IMR-90 (cell line): Measurements from ENCODE around the gene ABHD6. TPM values are rescaled to one million over a fixed set of nuclear protein-coding genes. Genes with fewer than 3 reads are reported as not detected.

Experiments
- ATAC-seq: fragments of 200-7000 bp; cut with Tn5 transposase; 2 replicates; pipeline ENCODE4 v1.9.1; 2020; ENCODE audit warnings: low read depth, mild to moderate bottlenecking, moderate library complexity
- BruUV-seq: library from RNA; stranded (reverse); fragments of 400-500 nt; replicated peaks from 2 replicates; lab custom pipeline; 2021; lab: Mats Ljungman, UMichigan
- CTCF ChIA-PET: fragments of 300-600 bp; formaldehyde crosslinking; extraction: SDS; loops from one replicate; lab custom pipeline; 2021; ENCODE audit warnings: antibody characterized with exemption; lab: Yijun Ruan, JAX
- POLR2A ChIA-PET: fragments of 300-600 bp; sonication (Branson Sonifier 250); formaldehyde crosslinking; loops from one replicate; lab custom pipeline; 2022; ENCODE audit warnings: antibody characterized with exemption; ENCODE audit not compliant: unreplicated experiment; lab: Charles Lee
- DNase-seq: peaks from one replicate; pipeline ENCODE4 v3.0.0; 2013
- H2AFZ ChIP-seq: replicated peaks from 2 replicates; pipeline ENCODE3; 2013; ENCODE audit warnings: low read length, mild to moderate bottlenecking; ENCODE audit not compliant: poor library complexity
- H2AK5ac ChIP-seq: 2 replicates; pipeline ENCODE4 v1.6.1; 2013; ENCODE audit warnings: low read depth, low read length, inconsistent platforms
- H2AK9ac ChIP-seq: replicated peaks from 2 replicates; pipeline ENCODE3; 2013; ENCODE audit warnings: mild to moderate bottlenecking, low read depth, low read length, moderate library complexity; ENCODE audit not compliant: poor library complexity
- H2BK120ac ChIP-seq: 2 replicates; pipeline ENCODE4 v1.6.1; 2013; ENCODE audit warnings: low read depth, low read length, inconsistent platforms
- H2BK15ac ChIP-seq: 3 replicates; pipeline ENCODE4 v1.6.1; 2013; ENCODE audit warnings: low read depth, low read length, inconsistent platforms
- H2BK20ac ChIP-seq: 2 replicates; pipeline ENCODE4 v1.6.1; 2013; ENCODE audit warnings: low read depth, mild to moderate bottlenecking, inconsistent platforms, low read length, moderate library complexity
- H2BK5ac ChIP-seq: 2 replicates; pipeline ENCODE4 v1.6.1; 2013; ENCODE audit warnings: mild to moderate bottlenecking, low read depth, low read length, inconsistent platforms; ENCODE audit not compliant: poor library complexity, severe bottlenecking
- H3K14ac ChIP-seq: replicated peaks from 2 replicates; pipeline ENCODE4 v1.6.1; 2013; ENCODE audit warnings: low read depth, low read length, inconsistent platforms
- H3K18ac ChIP-seq: 2 replicates; pipeline ENCODE4 v1.6.1; 2013; ENCODE audit warnings: low read depth, low read length, control low read depth
- H3K23ac ChIP-seq: 2 replicates; pipeline ENCODE4 v1.6.1; 2013; ENCODE audit warnings: low read depth, low read length, inconsistent platforms
- H3K27ac ChIP-seq: 2 replicates; pipeline ENCODE4 v1.5.1; 2013; ENCODE audit warnings: mild to moderate bottlenecking, control low read depth, low read length; ENCODE audit not compliant: insufficient read depth
- H3K27me3 ChIP-seq: 2 replicates; pipeline ENCODE4 v1.6.1; 2013; ENCODE audit warnings: low read length; ENCODE audit not compliant: control insufficient read depth, insufficient read depth
- H3K36me3 ChIP-seq: 2 replicates; pipeline ENCODE4 v1.6.1; 2013; ENCODE audit warnings: low read length, mixed read lengths; ENCODE audit not compliant: control insufficient read depth, insufficient read depth
- H3K4ac ChIP-seq: 2 replicates; pipeline ENCODE4 v1.6.1; 2013; ENCODE audit warnings: low read depth, low read length, inconsistent platforms
- H3K4me1 ChIP-seq: 2 replicates; pipeline ENCODE4 v1.6.1; 2013; ENCODE audit warnings: low read length, mixed read lengths; ENCODE audit not compliant: control insufficient read depth, insufficient read depth
- H3K4me2 ChIP-seq: 2 replicates; pipeline ENCODE4 v1.6.1; 2013; ENCODE audit warnings: low read depth, mild to moderate bottlenecking, control low read depth, low read length, moderate library complexity
- H3K4me3 ChIP-seq: 2 replicates; pipeline ENCODE4 v1.5.1; 2013; ENCODE audit warnings: low read depth, mild to moderate bottlenecking, control low read depth, low read length, moderate library complexity; ENCODE audit not compliant: insufficient read depth
- H3K56ac ChIP-seq: 2 replicates; pipeline ENCODE4 v1.6.1; 2013; ENCODE audit warnings: low read length, inconsistent platforms; ENCODE audit not compliant: insufficient read depth; ENCODE audit errors: extremely low read depth
- H3K79me1 ChIP-seq, 2 experiments: 2 replicates each; pipeline ENCODE4 v1.6.1; 2013; ENCODE audit warnings: low read length in 2 of 2, inconsistent platforms in 1 of 2, low read depth in 1 of 2
- H3K9ac ChIP-seq: 2 replicates; pipeline ENCODE4 v1.6.1; 2013; ENCODE audit warnings: low read depth, low read length, control low read depth
- H3K9me1 ChIP-seq: 2 replicates; pipeline ENCODE4 v1.6.1; 2013; ENCODE audit warnings: low read length, inconsistent platforms; ENCODE audit not compliant: insufficient read depth
- H3K9me3 ChIP-seq: 2 replicates; pipeline ENCODE4 v1.6.1; 2013; ENCODE audit warnings: low read length; ENCODE audit not compliant: control insufficient read depth, insufficient read depth
- H4K20me1 ChIP-seq: 2 replicates; pipeline ENCODE4 v1.6.1; 2013; ENCODE audit warnings: low read length, inconsistent platforms; ENCODE audit not compliant: insufficient read depth
- H4K5ac ChIP-seq: 2 replicates; pipeline ENCODE4 v1.6.1; 2013; ENCODE audit warnings: mild to moderate bottlenecking, low read depth, low read length, control low read depth
- H4K8ac ChIP-seq, 2 experiments: 2 replicates each; pipeline ENCODE4 v1.6.1; 2013; ENCODE audit warnings: low read depth in 2 of 2, low read length in 2 of 2, control low read depth in 1 of 2, inconsistent platforms in 1 of 2
- H4K91ac ChIP-seq: 2 replicates; pipeline ENCODE4 v1.6.1; 2013; ENCODE audit warnings: low read depth, low read length, inconsistent platforms; ENCODE audit not compliant: insufficient read depth
- FOS ChIP-seq: fragments of 150-350 bp; IDR thresholded peaks from 2 replicates; pipeline ENCODE4 v1.6.1; 2016; ENCODE audit warnings: low read depth, low read length
- MAFK ChIP-seq: IDR thresholded peaks from 2 replicates; pipeline ENCODE4 v1.6.1; 2012; ENCODE audit warnings: low read depth, low read length, improper control_type of control experiment
- RCOR1 ChIP-seq: IDR thresholded peaks from 2 replicates; pipeline ENCODE4 v1.6.1; 2012; ENCODE audit warnings: mild to moderate bottlenecking, low read length, improper control_type of control experiment; ENCODE audit not compliant: insufficient replicate concordance
- SMC3 ChIP-seq: fragments of 150-350 bp; IDR thresholded peaks from 2 replicates; pipeline ENCODE4 v1.6.1; 2016; ENCODE audit warnings: low read depth, mild to moderate bottlenecking, antibody characterized with exemption, low read length, moderate library complexity
- WGBS, 2 experiments: methylation state at CpG; one replicate each; pipeline versions ENCODE4 v1.1.5 to v1.1.7; 2013; ENCODE audit warnings: missing lambda C conversion rate in 2 of 2; ENCODE audit not compliant: insufficient read length in 1 of 2; ENCODE audit errors: extremely low coverage in 2 of 2; 5-methylcytosine and 5-hydroxymethylcytosine counted together
- dilution Hi-C: fragments of 300-500 bp; cut with HindIII; formaldehyde crosslinking; loops from one replicate; pipeline ENCODE4 v1.14.3; 2018; ENCODE audit warnings: low sequenced_read_pairs; ENCODE audit not compliant: unreplicated experiment
- in situ Hi-C: fragments of 300-500 bp; cut with MboI; formaldehyde crosslinking; loops from 3 replicates; pipeline ENCODE4 v1.14.3; 2019; ENCODE audit warnings: low sequenced_read_pairs, inconsistent platforms, mixed read lengths
- intact Hi-C: fragments of 100-400 bp; cut with micrococcal nuclease; formaldehyde crosslinking; loops from 2 replicates; pipeline ENCODE4 v1.10.0; 2022
- polyA plus RNA-seq, 3 experiments: library from polyadenylated mRNA; depleted of rRNA; stranded (reverse); fragments of >200 nt; gene quantifications; 2 replicates each; pipeline ENCODE4 v1.2.3, GENCODE V29; 2012; ENCODE audit warnings: low replicate concordance in 1 of 3
- total RNA-seq: library from RNA; depleted of rRNA; stranded (reverse); fragments of >200 nt; gene quantifications from 2 replicates; pipeline ENCODE4 v1.2.3, GENCODE V29; 2012
- TF ChIP-seq, protein P1 (sequence below): fragments of 150-350 bp; IDR thresholded peaks from 2 replicates; pipeline ENCODE4 v1.6.1; 2017; ENCODE audit warnings: mild to moderate bottlenecking, antibody characterized with exemption, low read length, low read depth

Gene ABHD6
- total and polyA plus RNA-seq, 2 of the 4 experiments (the other 2 are of a cell fraction), result 5.0 to 5.6 TPM

DNA sequence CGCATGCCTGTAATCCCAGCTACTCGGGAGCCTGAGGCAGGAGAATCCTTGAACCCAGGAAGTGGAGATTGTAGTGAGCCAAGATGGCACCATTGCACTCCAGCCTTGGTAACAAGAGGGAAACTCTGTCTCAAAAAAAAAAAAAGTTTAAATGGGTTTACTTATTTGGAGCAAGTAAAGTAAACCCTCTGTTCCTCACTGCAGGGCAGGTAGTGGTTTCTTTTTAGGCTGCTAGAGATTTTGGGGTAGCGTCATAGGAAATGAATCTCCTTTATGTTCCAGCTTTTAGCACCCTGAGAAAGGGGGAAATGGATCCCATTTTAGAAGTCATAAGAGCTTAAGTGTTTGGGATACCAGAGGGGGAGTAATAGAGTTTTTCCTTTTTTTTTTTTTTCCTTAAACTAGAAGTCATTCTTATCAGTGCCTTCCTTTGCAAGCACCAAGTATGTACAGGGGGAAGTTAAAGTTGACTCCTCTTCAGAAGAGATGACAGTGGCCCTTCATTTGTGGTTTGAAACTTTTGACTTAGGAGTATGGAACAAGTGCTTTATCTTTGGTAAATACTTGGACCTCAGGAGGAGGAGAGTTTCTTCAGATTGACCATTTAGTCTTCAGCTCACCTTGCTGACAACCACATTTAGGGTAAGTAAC, 103.1 kb downstream of the ABHD6 start (continued):
- TF ChIP-seq, protein P1, sequence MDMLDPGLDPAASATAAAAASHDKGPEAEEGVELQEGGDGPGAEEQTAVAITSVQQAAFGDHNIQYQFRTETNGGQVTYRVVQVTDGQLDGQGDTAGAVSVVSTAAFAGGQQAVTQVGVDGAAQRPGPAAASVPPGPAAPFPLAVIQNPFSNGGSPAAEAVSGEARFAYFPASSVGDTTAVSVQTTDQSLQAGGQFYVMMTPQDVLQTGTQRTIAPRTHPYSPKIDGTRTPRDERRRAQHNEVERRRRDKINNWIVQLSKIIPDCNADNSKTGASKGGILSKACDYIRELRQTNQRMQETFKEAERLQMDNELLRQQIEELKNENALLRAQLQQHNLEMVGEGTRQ, result no peak

DNA sequence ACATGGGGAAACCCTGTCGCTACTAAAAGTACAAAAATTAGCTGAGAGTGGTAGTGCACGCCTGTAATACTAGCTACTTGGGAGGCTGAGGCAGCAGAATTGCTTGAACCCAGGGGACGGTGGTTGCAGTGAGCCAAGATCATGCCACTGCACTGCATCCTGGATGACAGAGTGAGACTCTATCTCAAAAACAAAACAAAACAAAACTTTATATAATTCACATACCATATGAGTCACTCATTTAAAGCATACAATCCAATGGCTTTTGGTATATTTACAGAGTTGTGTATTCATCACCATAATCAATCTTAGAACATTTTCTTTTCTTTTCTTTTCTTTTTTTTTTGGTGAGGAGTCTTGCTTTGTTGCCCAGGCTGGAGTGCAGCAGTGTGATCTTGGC, 103.8 kb downstream of the ABHD6 start:
- peak overlapping the region; percentile 17 for H2BK5ac ChIP-seq
- no peak overlapping the region for H3K56ac ChIP-seq
- dilution Hi-C loops, result no loop called here
- H3K9me1 ChIP-seq, result peaks cover 16% of the 10 kb centered on the region
- no peaks in the 10 kb centered on the region for H3K27me3 ChIP-seq
- H3K4me1 ChIP-seq, result peaks cover 12% of the 10 kb centered on the region
- 0 out of 3 replicates have a peak overlapping the region, but pooled peaks have one; percentile 67 for H2BK15ac ChIP-seq
- intact Hi-C loops, result no loop called here
- H3K14ac ChIP-seq, result peak overlapping the region; percentile 22; the same call in 1 of the 2 replicates
- in situ Hi-C loops, result no loop called here
- no peak overlapping the region for H3K23ac ChIP-seq
- H2AK9ac ChIP-seq, result no peak overlapping the region
- H3K27ac ChIP-seq, result peak overlapping the region; percentile 53; the same call in 1 of the 2 replicates
- peak overlapping the region in 1 of 2 experiments; percentile 47; a peak in 1 of 4 replicates for H4K8ac ChIP-seq
- peak overlapping the region; percentile 59 for H2BK120ac ChIP-seq
- ChIA-PET CTCF (interaction anchor here (0.7 kb wide), 1 partner anchor 15 kb away, joined by 4 read pairs; no protein-coding TSS in a partner anchor), POLR2A (no interaction called here)
- H3K79me1 ChIP-seq, result peaks cover 31 to 69% of the 10 kb centered on the region in 2 experiments
- peak overlapping the region; percentile 8; the same call in 1 of the 2 replicates for H2BK20ac ChIP-seq
- DNase-seq, result peak; percentile 54
- H3K9ac ChIP-seq, result no peak overlapping the region
- no peak overlapping the region for H2AFZ ChIP-seq
- H4K20me1 ChIP-seq, result peaks cover 17% of the 10 kb centered on the region; the same call in 1 of the 2 replicates
- TF ChIP-seq MAFK (0 out of 2 replicates have a peak, but pooled peaks have one; percentile 20), SMC3 (no peak), FOS (0 out of 2 replicates have a peak, but pooled peaks have one; percentile 12), RCOR1 (no peak)
- no peak overlapping the region for H3K18ac ChIP-seq
- peaks cover 5% of the 10 kb centered on the region; the same call in 1 of the 2 replicates for H3K36me3 ChIP-seq
- H4K5ac ChIP-seq, result no peak overlapping the region
- peak; percentile 82 for ATAC-seq
- H4K91ac ChIP-seq, result 0 out of 2 replicates have a peak overlapping the region, but pooled peaks have one; percentile 6
- no peaks in the 10 kb centered on the region for H3K9me3 ChIP-seq
- no peak overlapping the region for H3K4me2 ChIP-seq
- no peak overlapping the region for H3K4me3 ChIP-seq
- peak overlapping the region; percentile 76; the same call in 1 of the 2 replicates for H2AK5ac ChIP-seq
- 100% methylated on average over 2 of the region's 3 CpGs; no CpG with 5 or more reads in 1 of the 2 experiments for WGBS, 2 experiments
- H3K4ac ChIP-seq, result peak overlapping the region; percentile 66
- BruUV-seq, result no TSS peak
